Measurements from ENCODE around the gene HSPA2. TPM values are rescaled to one million over a fixed set of nuclear protein-coding genes. Genes with fewer than 3 reads are reported as not detected.

Gene HSPA2
- total RNA-seq, 1 donor from 2014 or later, result 1.5 TPM

- no peaks in the 10 kb centered on the region for H3K27me3 Mint-ChIP-seq
- peaks cover 28% of the 10 kb centered on the region for H3K4me1 Mint-ChIP-seq (ENCODE audit: unreplicated experiment)
- peaks cover 3% of the 10 kb centered on the region for H3K36me3 Mint-ChIP-seq
- peak overlapping the region; percentile 6 for H3K27ac Mint-ChIP-seq
- TF ChIP-seq, protein P1, sequence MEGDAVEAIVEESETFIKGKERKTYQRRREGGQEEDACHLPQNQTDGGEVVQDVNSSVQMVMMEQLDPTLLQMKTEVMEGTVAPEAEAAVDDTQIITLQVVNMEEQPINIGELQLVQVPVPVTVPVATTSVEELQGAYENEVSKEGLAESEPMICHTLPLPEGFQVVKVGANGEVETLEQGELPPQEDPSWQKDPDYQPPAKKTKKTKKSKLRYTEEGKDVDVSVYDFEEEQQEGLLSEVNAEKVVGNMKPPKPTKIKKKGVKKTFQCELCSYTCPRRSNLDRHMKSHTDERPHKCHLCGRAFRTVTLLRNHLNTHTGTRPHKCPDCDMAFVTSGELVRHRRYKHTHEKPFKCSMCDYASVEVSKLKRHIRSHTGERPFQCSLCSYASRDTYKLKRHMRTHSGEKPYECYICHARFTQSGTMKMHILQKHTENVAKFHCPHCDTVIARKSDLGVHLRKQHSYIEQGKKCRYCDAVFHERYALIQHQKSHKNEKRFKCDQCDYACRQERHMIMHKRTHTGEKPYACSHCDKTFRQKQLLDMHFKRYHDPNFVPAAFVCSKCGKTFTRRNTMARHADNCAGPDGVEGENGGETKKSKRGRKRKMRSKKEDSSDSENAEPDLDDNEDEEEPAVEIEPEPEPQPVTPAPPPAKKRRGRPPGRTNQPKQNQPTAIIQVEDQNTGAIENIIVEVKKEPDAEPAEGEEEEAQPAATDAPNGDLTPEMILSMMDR (conservative IDR thresholded peaks at IDR 0.05), result no peak
- peak overlapping the region; percentile 0 for H3K4me3 Mint-ChIP-seq
- DNase-seq (ENCODE audit: extremely low spot score, unreplicated experiment), result no peak
- H3K9me3 Mint-ChIP-seq, result no peaks in the 10 kb centered on the region
Observed at GRCh38 chr14:64500088-64500487, 40.5 kb upstream of the HSPA2 start.

DNA sequence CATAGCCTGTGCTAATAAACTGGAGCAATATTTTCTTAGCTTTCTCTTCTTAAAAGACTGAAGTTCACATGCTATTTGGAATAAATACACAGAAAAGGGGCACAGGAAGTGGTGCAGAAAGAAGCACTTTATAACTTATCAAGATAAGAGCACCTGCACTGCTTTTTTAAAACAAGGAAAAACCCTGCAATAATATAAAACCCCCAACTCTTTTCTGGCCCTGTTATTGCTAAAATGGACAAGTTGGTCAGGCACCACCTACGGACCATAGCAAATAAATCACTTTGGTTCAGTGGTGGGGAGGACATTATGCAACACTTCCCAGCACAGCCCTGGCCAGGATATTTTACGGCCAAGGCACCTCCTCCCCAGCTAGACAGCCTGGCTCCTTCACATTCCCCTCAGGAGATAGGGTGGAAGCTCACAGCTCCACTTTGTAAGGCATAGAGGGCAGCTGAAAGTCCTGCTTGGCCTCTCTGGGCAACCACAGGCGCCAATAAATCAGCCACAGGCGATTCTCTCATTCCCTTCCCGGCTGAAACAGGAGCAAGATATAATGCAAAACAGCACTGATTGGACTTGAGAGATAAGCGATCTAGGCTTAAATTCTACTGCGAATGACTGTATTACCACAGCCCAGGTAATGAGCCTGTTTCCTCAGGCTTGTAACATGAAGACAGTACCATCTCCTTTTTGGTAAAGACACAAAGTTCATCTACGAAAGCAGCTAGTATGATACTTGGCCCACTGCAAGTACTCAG lies 39.0 kb upstream of the HSPA2 start:
- Mint-ChIP-seq H3K9me3 (no peaks in the 10 kb centered on the region), H3K27me3 (no peaks in the 10 kb centered on the region), H3K27ac (peak overlapping the region; percentile 95), H3K36me3 (peaks cover 2% of the 10 kb centered on the region), H3K4me1 (ENCODE audit: unreplicated experiment) (peaks cover 38% of the 10 kb centered on the region), H3K4me3 (peak overlapping the region; percentile 98)
- DNase-seq (ENCODE audit: extremely low spot score, unreplicated experiment), result no peak
- TF ChIP-seq, protein P1 (conservative IDR thresholded peaks at IDR 0.05), result no peak

DNA sequence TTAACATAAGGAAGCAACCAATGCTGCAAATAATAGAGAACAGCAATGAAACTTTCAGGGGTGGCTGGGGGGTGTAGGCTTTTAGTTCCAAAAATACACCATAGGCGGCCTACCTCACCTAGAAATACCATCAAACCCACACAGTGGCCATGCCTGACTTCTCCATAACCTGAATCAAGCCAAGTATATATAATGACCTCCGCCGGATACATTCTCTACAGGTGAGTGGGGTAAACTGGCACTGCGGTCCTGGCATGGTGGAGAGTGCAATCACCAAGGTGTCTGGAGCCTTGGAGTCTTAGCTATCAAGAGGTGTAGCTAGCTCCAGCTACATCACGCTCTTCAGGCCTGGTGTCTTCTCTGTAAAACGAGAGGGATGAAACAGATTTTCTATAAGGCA lies 38.1 kb upstream of the HSPA2 start:
- H3K4me3 Mint-ChIP-seq, result peak overlapping the region; percentile 98
- no peaks in the 10 kb centered on the region for H3K36me3 Mint-ChIP-seq
- peaks cover 46% of the 10 kb centered on the region for H3K4me1 Mint-ChIP-seq (ENCODE audit: unreplicated experiment)
- no peaks in the 10 kb centered on the region for H3K9me3 Mint-ChIP-seq
- TF ChIP-seq, protein P1 (conservative IDR thresholded peaks at IDR 0.05), result no peak
- no peak for DNase-seq (ENCODE audit: extremely low spot score, unreplicated experiment)
- no peaks in the 10 kb centered on the region for H3K27me3 Mint-ChIP-seq
- peak overlapping the region; percentile 95 for H3K27ac Mint-ChIP-seq

DNA sequence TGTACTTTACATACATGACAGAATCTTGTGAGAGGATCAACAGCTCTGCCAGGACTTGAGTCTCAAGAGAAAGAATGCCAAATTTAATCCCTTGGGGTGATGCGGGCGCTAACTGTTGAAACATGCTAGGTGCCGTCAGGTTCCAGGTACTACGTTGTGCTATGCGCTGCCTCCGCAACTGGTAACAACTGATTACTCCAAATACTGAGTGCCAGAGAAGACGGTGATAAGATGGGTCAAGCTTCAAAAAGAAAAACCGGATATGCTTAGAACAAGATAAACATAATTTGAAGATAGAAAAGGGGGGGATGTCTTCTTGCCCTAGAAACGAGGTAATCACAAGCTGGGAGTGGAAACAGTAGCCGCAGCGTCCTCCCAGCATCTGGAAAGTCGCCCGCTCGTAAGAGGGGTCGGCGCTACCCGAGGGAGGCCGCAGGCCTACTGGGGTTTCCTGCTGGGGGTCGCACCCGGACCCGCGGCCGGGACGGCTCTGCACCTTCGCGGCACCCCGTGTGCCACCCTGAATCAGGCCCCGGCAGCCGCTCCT lies 37.6 kb upstream of the HSPA2 start:
- peaks cover 51% of the 10 kb centered on the region for H3K4me1 Mint-ChIP-seq (ENCODE audit: unreplicated experiment)
- peak; percentile 71 for DNase-seq (ENCODE audit: extremely low spot score, unreplicated experiment)
- no peaks in the 10 kb centered on the region for H3K27me3 Mint-ChIP-seq
- TF ChIP-seq, protein P1 (conservative IDR thresholded peaks at IDR 0.05), result no peak
- H3K4me3 Mint-ChIP-seq, result peak overlapping the region; percentile 98
- H3K9me3 Mint-ChIP-seq, result no peaks in the 10 kb centered on the region
- peaks cover 3% of the 10 kb centered on the region for H3K36me3 Mint-ChIP-seq
- H3K27ac Mint-ChIP-seq, result peak overlapping the region; percentile 95

DNA sequence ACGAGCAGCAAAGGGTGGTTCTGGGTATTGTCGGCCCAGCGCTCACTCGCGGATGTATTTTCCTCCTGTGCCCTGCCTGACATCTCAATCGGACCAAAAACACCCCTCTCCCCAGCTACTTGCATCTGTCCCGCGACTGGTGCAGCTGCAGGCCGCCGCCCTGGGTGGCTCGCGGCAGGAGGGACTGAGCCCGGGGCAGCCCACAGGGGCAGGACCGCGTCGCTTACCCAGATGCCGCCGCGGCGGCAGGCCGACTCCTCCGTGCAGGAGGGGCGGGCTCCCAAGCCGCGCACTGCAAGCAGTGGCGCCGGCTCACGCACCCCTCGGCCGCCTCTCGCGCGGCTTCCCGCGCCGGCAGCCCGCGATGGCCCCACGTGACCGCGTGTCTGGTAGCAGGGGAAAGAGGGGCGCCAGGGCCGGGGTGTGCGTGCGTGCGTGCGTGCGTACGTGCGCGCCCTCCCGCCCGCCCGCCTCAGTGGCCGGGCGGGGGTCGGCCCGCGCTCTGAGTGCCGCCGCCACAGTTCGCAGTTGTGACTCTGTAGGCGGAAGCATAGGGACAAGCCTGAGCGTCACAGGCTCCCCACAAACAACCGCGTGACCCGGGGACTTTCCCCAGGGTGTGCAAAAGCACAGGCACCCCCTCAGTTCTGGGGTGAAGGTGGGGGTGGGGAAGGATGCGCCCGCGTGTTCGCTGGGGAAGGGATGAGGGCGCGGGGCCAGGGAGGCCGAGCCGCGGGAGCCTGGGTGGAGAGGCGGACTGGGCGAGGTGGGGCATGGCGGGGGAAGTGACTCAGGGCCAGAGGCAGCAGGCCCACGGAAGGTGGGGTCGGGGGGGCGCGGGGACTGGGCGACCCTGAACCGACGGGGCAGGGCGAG lies 36.9 kb upstream of the HSPA2 start, which contains the start of gene ZBTB25:
TSS of gene ZBTB25 (minus strand) at position 405 of the 876 bp plus-strand sequence. CDS start 13,305 bp downstream, outside the sequence.
- Mint-ChIP-seq H3K4me1 (ENCODE audit: unreplicated experiment) (peaks cover 54% of the 10 kb centered on the region), H3K4me3 (peak within 1 kb of the TSS; percentile 98), H3K9me3 (no peaks in the 10 kb centered on the region), H3K27me3 (no peaks in the 10 kb centered on the region), H3K27ac (peak within 1 kb of the TSS; percentile 95), H3K36me3 (peaks cover 3% of the 10 kb centered on the region)
- DNase-seq (ENCODE audit: extremely low spot score, unreplicated experiment), result peak; percentile 95
- TF ChIP-seq, protein P1 (conservative IDR thresholded peaks at IDR 0.05), result no peak

Measured in type B pancreatic cell (in vitro differentiated cells).